ENCODE data around the gene ABCD4.
"Not testable (repeated sequence)": the region's sequence is repeated elsewhere in the genome, so short reads cannot be mapped to it uniquely, and the experiment has no call there.

The ABCD4 gene

GRCh38 chr14:74302152-74302628 lies 544 bp downstream of the ABCD4 start:
- no peak for DNase-seq (ENCODE audit: low read depth in 2 of 2)

DNA sequence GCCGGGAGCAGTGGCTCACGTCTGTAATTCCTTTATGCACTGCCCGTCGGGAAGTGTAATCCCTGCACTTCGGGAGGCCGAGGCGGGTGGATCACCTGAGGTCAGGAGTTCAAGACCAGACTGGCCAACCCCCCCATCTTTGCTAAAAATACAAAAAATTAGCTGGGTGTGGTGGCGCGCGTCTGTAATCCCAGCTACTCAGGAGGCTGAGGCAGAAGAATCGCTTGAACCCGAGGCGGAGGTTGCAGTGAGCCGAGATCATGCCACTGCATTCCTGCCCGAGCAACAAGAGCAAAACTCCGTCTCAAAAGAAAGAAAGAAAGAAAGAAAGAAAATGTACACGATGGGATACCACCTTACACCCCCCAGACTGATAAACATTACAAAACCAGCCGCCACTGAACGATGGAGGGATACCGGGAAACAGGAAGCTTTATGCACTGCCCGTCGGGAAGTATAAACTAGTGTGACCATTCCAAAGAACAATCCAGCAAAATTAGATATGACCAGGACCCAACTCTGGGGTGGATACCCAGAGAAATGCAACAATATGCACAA lies 1.1 kb downstream of the ABCD4 start:
- DNase-seq (ENCODE audit: low read depth in 2 of 2), result no peak

- peak in 1 of 2 donors; percentile 13 for DNase-seq (ENCODE audit: low read depth in 2 of 2)
These were observed 3.6 kb downstream of the ABCD4 start for GRCh38 chr14:74299061-74299545.

DNA sequence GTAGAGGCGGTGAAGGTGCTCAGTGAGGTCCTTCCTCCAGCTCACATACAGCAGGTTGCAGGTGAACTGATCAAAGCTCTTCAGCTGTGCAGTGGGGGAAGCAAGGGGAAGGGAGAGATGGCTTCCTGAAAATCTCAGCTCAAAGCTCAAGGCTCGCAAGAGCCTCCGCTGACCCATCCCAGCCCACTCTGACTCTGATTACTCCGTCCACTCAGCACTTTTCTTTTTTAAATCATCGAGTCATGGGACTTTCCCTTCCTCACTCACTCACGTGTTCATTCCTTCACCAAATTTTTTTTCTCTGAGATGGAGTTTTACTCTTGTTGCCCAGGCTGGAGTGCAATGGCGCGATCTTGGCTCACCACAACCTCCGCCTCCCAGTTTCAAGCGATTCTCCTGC lies 4.7 kb downstream of the ABCD4 start:
- no peak for DNase-seq (ENCODE audit: low read depth in 2 of 2)

DNA sequence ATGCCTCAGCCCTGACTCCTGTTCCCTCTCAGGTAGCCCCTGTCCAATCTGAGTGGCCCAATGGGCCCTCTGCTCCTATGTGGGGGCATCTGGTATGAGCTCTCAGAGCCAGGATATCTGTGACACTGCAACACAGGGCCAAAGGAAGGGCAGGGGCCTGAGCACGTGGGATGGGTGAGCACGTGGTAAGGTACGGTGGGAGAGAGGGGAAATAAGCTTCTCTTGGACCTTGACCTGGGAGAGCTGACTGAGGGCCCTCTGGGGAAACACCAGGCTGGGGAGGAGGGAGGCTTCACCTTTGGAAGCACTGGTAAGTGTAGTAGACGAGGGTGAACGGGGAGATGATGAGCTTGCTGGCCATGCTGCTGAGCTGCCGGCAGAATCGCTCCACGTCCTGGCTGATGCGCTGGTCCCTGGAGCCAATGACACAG lies 6.7 kb downstream of the ABCD4 start:
- no peak for DNase-seq (ENCODE audit: low read depth in 2 of 2)

DNA sequence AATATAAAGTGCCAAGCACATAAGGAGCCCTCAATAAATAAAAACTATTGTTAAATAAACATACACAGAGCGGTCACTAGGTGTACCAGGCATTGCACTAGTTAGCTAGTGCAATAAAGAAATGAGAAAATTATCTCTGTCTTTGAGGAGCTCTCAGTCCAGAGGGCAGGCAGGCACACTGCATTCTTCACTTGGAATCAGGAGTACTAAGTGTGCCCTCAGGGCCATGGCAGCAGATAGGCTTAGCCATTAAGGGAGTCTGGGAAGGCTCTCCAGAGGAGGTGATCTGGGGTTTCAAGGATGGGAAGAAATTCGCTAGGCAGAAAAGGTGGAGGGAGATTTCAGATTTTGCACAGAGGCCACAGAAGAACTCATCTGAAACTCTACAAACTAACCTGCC lies 9.1 kb downstream of the ABCD4 start:
- no peak for DNase-seq (ENCODE audit: low read depth in 2 of 2)

DNA sequence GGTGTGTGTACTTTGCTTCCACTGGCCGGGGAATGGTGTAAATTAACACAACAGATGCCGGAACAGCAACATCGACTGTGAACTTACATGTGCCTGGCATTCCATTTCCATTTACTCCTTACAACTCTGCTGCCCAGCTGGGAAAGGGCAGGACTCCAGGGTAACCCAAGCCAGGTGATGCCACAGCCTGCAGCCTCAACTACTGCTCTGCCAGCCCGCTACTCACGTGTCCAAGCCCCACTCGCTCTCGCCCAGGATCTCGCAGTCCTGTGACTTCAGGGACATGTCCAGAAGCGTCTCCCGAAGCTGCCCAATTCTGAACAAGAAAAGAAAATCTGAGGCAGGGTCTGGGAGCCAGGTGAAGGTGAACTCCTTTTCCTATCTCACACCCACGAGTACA lies 10.7 kb downstream of the ABCD4 start:
- no peak for DNase-seq (ENCODE audit: low read depth in 2 of 2)

GRCh38 chr14:74290415-74290814 lies 12.3 kb downstream of the ABCD4 start:
- no peak for DNase-seq (ENCODE audit: low read depth in 2 of 2)

DNA sequence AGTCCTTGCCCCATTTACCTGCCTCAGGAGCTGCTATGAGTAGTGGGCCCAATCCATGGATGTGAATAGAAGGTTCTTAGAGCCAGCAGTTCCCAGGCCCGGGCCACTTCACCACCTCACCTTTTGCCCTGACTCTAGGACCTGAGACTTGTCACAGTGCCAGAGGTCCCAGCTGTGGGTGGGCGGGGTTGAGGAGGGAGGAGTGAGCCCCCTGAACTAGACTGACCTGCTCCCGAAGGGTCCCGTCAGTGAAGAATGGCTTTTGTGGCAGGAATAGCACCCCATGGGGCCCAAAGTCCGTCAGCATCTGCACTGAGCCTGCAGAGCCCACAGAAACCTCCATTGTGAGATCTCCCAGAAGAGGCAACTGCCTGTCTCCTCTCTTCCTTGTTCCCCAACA lies 12.9 kb downstream of the ABCD4 start:
- no peak for DNase-seq (ENCODE audit: low read depth in 2 of 2)

- DNase-seq (ENCODE audit: low read depth in 2 of 2), result no peak
These were observed 16.0 kb downstream of the ABCD4 start for GRCh38 chr14:74286736-74287135.

DNA sequence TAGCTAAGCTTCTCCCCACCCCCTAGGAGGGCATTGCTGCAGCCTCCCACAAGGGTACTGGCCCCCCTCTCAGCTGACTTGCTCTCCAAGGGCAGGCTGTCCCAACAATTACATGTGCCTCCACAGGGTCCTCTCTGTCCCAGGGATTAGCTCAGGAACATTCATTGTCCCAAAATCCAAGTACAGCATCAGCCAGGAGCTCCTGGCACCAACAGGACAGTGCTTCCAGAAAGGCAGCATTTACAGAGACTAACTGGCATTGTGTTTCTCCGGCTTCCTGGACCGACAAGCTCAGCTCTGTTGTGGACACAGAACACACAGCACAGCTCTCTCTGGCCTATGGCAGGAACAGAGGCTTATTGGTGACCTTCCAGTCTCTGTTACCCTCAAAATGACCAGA lies 21.7 kb downstream of the ABCD4 start:
- DNase-seq (ENCODE audit: low read depth in 2 of 2), result no peak

DNA sequence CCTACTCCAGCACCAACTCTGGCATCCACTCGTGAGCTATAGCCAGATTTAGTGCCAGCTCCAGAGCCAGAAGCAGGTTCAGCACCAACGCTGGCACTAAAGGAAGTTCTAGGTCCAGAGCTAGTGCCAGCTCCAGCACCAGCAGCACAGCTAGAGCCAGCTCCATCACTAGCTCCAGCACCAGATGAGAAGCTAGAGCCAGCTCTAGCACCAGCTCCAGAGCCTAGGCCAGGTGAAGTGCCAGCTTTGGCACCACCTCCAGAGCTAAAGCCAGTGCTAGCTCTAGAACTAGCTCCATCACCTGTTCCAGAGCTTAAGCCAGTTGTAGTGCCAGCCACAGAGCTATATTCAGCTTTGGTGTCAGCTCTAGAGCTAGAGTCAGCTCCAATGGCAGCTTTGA lies 24.7 kb downstream of the ABCD4 start:
- DNase-seq (ENCODE audit: low read depth in 2 of 2), result no peak

GRCh38 chr14:74275241-74275841 lies 27.4 kb downstream of the ABCD4 start:
- no peak for DNase-seq (ENCODE audit: low read depth in 2 of 2)

- no peak for DNase-seq (ENCODE audit: low read depth in 2 of 2)
These were observed 31.4 kb downstream of the ABCD4 start for GRCh38 chr14:74271365-74271764.

GRCh38 chr14:74270382-74271177 lies 32.2 kb downstream of the ABCD4 start:
- DNase-seq (ENCODE audit: low read depth in 2 of 2), result not testable (repeated sequence)

DNA sequence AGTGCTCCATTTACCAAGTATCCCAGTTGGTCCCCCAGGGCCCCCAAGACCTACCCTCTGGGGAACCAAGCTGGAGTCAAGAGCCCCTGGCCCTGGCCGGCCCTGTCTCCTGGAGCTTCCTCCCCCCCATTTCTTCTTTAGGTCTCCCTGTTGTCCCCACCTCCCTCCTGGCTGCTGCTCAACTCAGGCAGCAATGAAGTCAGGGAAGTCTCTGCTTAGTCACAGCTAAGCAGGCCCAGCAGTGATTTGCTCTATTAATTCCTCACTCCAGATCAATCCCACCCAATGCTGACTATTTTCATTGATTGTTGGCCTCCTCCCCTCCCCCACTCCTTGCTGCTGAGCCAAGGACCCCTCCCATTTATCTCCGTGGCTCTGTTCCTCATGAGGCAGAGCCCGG lies 35.1 kb downstream of the ABCD4 start:
- DNase-seq (ENCODE audit: low read depth in 2 of 2), result no peak

- DNase-seq (ENCODE audit: low read depth in 2 of 2), result no peak
These were observed 37.3 kb downstream of the ABCD4 start for GRCh38 chr14:74265301-74265965.

DNA sequence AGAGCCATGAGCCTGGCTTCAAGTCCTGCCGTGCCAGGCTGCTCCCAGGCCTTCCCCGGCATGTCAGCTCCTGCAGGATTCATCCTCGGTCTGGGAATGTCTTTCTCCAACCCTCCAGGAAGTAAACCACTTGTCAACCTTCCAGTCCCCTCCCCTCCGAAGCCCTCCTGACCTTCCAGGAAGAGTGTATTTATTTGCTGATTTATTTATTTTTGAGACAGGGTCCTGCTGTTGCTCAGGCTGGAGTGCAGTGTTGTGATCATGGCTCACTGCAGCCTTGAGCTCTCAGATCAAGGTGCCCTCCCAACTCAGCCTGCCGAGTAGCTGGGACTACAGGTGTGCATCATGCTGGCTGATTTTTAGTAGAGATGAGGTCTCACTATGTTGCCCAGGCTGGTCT lies 38.8 kb downstream of the ABCD4 start:
- no peak for DNase-seq (ENCODE audit: low read depth in 2 of 2)

GRCh38 chr14:74263181-74263580 lies 39.6 kb downstream of the ABCD4 start:
- no peak for DNase-seq (ENCODE audit: low read depth in 2 of 2)

- no peak for DNase-seq (ENCODE audit: low read depth in 2 of 2)
These were observed 40.7 kb downstream of the ABCD4 start for GRCh38 chr14:74262076-74262475.

DNA sequence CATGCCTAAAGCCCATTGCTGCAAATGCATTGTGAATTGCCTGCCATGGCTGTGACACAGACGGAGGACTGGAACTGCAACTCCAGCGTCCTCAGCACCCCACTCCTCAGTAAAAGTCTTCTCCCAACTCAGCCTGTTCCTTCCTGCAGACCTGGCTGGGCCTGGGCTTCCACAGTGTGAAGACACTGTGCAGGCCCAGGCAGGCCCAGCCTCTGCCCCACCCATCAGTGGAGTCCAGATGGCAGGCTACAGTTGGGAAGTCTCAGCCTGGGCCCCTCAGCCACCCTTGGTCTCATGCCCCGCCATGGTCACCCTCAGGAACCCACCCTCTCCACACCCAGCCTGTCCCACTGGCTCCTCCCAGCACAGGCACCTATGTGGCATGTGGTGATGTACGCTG lies 41.4 kb downstream of the ABCD4 start:
- DNase-seq (ENCODE audit: low read depth in 2 of 2), result no peak

GRCh38 chr14:74260525-74261233 lies 42.1 kb downstream of the ABCD4 start:
- DNase-seq (ENCODE audit: low read depth in 2 of 2), result no peak

Measured in stimulated activated CD8-positive, alpha-beta memory T cell treated with anti-CD3 and anti-CD28 coated beads, Interleukin-7, amount 100 ng/mL, for 1 hour (primary cell).